ENCODE measurements around the gene FBXW2.

DNA sequence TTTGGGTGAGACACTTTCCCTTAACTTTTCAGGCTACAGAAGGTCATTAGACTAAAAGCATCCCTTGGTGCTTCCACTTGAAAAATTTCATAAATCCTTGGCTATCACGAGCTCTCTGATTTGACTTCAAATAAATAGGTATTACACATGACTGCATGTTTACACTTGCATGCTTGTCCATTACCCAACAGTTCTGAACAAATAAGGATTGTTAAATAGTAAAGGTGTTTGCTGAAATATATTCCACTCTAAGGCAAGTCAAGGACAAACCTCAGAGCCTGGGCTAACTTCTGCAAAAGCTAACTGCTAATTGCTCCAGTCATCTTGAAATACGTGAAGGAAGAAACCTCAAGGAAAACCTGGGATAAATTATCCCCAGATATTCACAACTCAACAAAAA lies 14.5 kb downstream of the FBXW2 start:
- TF ChIP-seq, protein P1, sequence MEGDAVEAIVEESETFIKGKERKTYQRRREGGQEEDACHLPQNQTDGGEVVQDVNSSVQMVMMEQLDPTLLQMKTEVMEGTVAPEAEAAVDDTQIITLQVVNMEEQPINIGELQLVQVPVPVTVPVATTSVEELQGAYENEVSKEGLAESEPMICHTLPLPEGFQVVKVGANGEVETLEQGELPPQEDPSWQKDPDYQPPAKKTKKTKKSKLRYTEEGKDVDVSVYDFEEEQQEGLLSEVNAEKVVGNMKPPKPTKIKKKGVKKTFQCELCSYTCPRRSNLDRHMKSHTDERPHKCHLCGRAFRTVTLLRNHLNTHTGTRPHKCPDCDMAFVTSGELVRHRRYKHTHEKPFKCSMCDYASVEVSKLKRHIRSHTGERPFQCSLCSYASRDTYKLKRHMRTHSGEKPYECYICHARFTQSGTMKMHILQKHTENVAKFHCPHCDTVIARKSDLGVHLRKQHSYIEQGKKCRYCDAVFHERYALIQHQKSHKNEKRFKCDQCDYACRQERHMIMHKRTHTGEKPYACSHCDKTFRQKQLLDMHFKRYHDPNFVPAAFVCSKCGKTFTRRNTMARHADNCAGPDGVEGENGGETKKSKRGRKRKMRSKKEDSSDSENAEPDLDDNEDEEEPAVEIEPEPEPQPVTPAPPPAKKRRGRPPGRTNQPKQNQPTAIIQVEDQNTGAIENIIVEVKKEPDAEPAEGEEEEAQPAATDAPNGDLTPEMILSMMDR (IDR thresholded peaks at IDR 0.05 in 8 of 11, conservative IDR thresholded peaks at IDR 0.05 in 3 of 11), result no peak
- no peak for TF ChIP-seq POLR2A (IDR thresholded peaks at IDR 0.05)
